OCI-LY1 (cell line): Measurements from ENCODE around the gene LRRC40.
"Not testable (repeated sequence)": the region's sequence is repeated elsewhere in the genome, so short reads cannot be mapped to it uniquely, and the experiment has no call there.

Experiments used
- H2AFZ ChIP-seq: fragments of 200-600 bp; sonication (generic), shearing (Covaris generic); 2 replicates; pipeline ENCODE4 v1.6.0; 2014; ENCODE audit warnings: antibody characterized with exemption, mild to moderate bottlenecking, low read length
- H3F3A ChIP-seq: fragments of 200-600 bp; sonication (generic), shearing (Covaris generic); 2 replicates; pipeline ENCODE4 v1.6.0; 2014; ENCODE audit warnings: mild to moderate bottlenecking, antibody characterized with exemption, low read length, moderate library complexity; ENCODE audit not compliant: insufficient read depth
- H3K27ac ChIP-seq: fragments of 200-600 bp; sonication (generic); 2 replicates; pipeline ENCODE4 v1.5.1; 2014; ENCODE audit warnings: low read length, mixed run types, mild to moderate bottlenecking, low read depth; ENCODE audit not compliant: poor library complexity, severe bottlenecking
- H3K27me3 ChIP-seq: fragments of 200-600 bp; sonication (generic); 2 replicates; pipeline ENCODE4 v1.6.0; 2014; ENCODE audit warnings: antibody characterized with exemption, mild to moderate bottlenecking, low read length, moderate library complexity; ENCODE audit not compliant: insufficient read depth
- H3K36me3 ChIP-seq: fragments of 200-600 bp; sonication (generic); 2 replicates; pipeline ENCODE4 v1.6.1; 2014; ENCODE audit warnings: mild to moderate bottlenecking, antibody characterized with exemption, low read length, moderate library complexity, mixed read lengths; ENCODE audit not compliant: insufficient read depth
- H3K4me1 ChIP-seq: fragments of 200-600 bp; sonication (generic); 2 replicates; pipeline ENCODE4 v1.5.1; 2014; ENCODE audit warnings: mild to moderate bottlenecking, low read length, moderate library complexity; ENCODE audit not compliant: insufficient read depth, severe bottlenecking
- H3K4me2 ChIP-seq: fragments of 200-600 bp; sonication (generic), shearing (Covaris generic); 2 replicates; pipeline ENCODE4 v1.6.1; 2014; ENCODE audit warnings: low read length
- H3K4me3 ChIP-seq: fragments of 200-600 bp; sonication (generic); 2 replicates; pipeline ENCODE4 v1.5.1; 2014; ENCODE audit warnings: low read length, low read depth, mild to moderate bottlenecking, mixed read lengths; ENCODE audit not compliant: poor library complexity, severe bottlenecking
- H3K79me2 ChIP-seq: fragments of 200-600 bp; shearing (Covaris generic); 2 replicates; pipeline ENCODE4 v1.6.1; 2016; ENCODE audit warnings: mixed run types, low read length, mixed read lengths; ENCODE audit not compliant: insufficient read depth
- H3K9ac ChIP-seq: fragments of 200-600 bp; sonication (generic), shearing (Covaris generic); 2 replicates; pipeline ENCODE4 v1.6.1; 2014; ENCODE audit warnings: mild to moderate bottlenecking, low read length, mixed read lengths
- H3K9me2 ChIP-seq: fragments of 200-600 bp; sonication (generic), shearing (Covaris generic); 2 replicates; pipeline ENCODE4 v1.6.1; 2014; ENCODE audit warnings: low read depth, mild to moderate bottlenecking, low read length, mixed read lengths
- H3K9me3 ChIP-seq: fragments of 200-600 bp; shearing (Covaris generic); 2 replicates; pipeline ENCODE4 v1.6.1; 2014; ENCODE audit warnings: low read length, mixed read lengths
- H4K20me1 ChIP-seq: fragments of 200-600 bp; sonication (generic), shearing (Covaris generic); 2 replicates; pipeline ENCODE4 v1.6.0; 2016; ENCODE audit warnings: mild to moderate bottlenecking, low read length; ENCODE audit not compliant: insufficient read depth
- EZH2 ChIP-seq: fragments of 200-600 bp; sonication (generic), shearing (Covaris generic); IDR thresholded peaks from 2 replicates; pipeline ENCODE4 v1.8.0; 2017; ENCODE audit warnings: borderline replicate concordance, mixed run types, mild to moderate bottlenecking, antibody characterized with exemption, low read length, moderate library complexity, mixed read lengths
- TF ChIP-seq, protein P1 (sequence below): fragments of 200-600 bp; sonication (generic), shearing (Covaris generic); IDR thresholded peaks from 2 replicates; pipeline ENCODE4 v1.5.1; 2017; ENCODE audit warnings: mild to moderate bottlenecking, antibody characterized with exemption, low read length, moderate library complexity, mixed read lengths

Gene LRRC40

GRCh38 chr1:70195342-70195741, 10.0 kb downstream of the LRRC40 start:
- no peaks in the 10 kb centered on the region for H3F3A ChIP-seq
- no peaks in the 10 kb centered on the region for H3K4me1 ChIP-seq
- no peak overlapping the region for H2AFZ ChIP-seq
- H3K27me3 ChIP-seq: no peaks in the 10 kb centered on the region
- H3K9ac ChIP-seq: no peak overlapping the region
- no peaks in the 10 kb centered on the region for H3K9me2 ChIP-seq
- H3K4me3 ChIP-seq: no peak overlapping the region
- no peaks in the 10 kb centered on the region for H3K36me3 ChIP-seq
- H3K79me2 ChIP-seq: peaks cover 83% of the 10 kb centered on the region
- H3K9me3 ChIP-seq: no peaks in the 10 kb centered on the region
- H3K4me2 ChIP-seq: no peak overlapping the region
- no peak for TF ChIP-seq EZH2
- TF ChIP-seq, protein P1, sequence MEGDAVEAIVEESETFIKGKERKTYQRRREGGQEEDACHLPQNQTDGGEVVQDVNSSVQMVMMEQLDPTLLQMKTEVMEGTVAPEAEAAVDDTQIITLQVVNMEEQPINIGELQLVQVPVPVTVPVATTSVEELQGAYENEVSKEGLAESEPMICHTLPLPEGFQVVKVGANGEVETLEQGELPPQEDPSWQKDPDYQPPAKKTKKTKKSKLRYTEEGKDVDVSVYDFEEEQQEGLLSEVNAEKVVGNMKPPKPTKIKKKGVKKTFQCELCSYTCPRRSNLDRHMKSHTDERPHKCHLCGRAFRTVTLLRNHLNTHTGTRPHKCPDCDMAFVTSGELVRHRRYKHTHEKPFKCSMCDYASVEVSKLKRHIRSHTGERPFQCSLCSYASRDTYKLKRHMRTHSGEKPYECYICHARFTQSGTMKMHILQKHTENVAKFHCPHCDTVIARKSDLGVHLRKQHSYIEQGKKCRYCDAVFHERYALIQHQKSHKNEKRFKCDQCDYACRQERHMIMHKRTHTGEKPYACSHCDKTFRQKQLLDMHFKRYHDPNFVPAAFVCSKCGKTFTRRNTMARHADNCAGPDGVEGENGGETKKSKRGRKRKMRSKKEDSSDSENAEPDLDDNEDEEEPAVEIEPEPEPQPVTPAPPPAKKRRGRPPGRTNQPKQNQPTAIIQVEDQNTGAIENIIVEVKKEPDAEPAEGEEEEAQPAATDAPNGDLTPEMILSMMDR: no peak
- no peaks in the 10 kb centered on the region for H4K20me1 ChIP-seq
- H3K27ac ChIP-seq: no peak overlapping the region

- Histone ChIP-seq H3K79me2 (peaks cover 76% of the 10 kb centered on the region), H4K20me1 (no peaks in the 10 kb centered on the region)
- TF ChIP-seq, protein P1: no peak
- no peak for TF ChIP-seq EZH2
Observed at GRCh38 chr1:70194601-70195000, 10.8 kb downstream of the LRRC40 start.

GRCh38 chr1:70192446-70192845, 12.9 kb downstream of the LRRC40 start:
- not testable (repeated sequence) for H3F3A ChIP-seq, H3K27ac ChIP-seq, H3K9me2 ChIP-seq, H3K36me3 ChIP-seq, H2AFZ ChIP-seq, H3K9ac ChIP-seq, H3K4me1 ChIP-seq, H3K4me3 ChIP-seq, H3K9me3 ChIP-seq, H3K4me2 ChIP-seq, H4K20me1 ChIP-seq, H3K27me3 ChIP-seq
- H3K79me2 ChIP-seq: peaks cover 60% of the 10 kb centered on the region

More at GRCh38 chr1:70194601-70195000, 10.8 kb downstream of the LRRC40 start:
- Histone ChIP-seq H3F3A (no peaks in the 10 kb centered on the region), H3K36me3 (no peaks in the 10 kb centered on the region), H3K27ac (no peak overlapping the region), H3K9me3 (no peaks in the 10 kb centered on the region), H3K27me3 (no peaks in the 10 kb centered on the region), H3K4me3 (no peak overlapping the region), H2AFZ (no peak overlapping the region), H3K9me2 (no peaks in the 10 kb centered on the region), H3K4me2 (no peak overlapping the region), H3K4me1 (no peaks in the 10 kb centered on the region), H3K9ac (no peak overlapping the region)

DNA sequence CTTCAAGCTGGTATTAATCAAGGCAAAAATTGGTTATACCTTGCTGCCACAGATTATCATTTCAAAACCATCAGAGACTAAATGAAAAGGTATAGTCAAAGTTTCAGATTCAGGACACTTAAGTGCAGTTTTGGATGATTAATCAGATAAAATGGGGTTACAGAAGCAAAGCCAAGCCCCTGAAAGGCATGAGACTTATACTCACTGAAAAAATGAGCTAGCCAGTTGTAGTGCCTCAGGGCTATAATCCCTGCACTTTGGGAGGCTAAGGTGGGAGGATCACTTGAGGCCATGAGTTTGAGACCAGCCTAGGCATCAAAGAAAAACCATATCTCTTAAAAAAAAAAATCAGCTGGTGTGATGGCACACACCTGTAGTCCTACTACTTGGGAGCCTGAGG, 15.2 kb downstream of the LRRC40 start:
- TF ChIP-seq, protein P1: no peak
- TF ChIP-seq EZH2: no peak
- Histone ChIP-seq H3K4me1 (no peaks in the 10 kb centered on the region), H3K4me3 (no peak overlapping the region), H3K9ac (no peak overlapping the region), H2AFZ (no peak overlapping the region), H3K79me2 (peaks cover 44% of the 10 kb centered on the region), H4K20me1 (no peaks in the 10 kb centered on the region), H3K27me3 (no peaks in the 10 kb centered on the region), H3K9me3 (no peaks in the 10 kb centered on the region), H3F3A (no peaks in the 10 kb centered on the region), H3K27ac (no peak overlapping the region), H3K9me2 (no peaks in the 10 kb centered on the region), H3K4me2 (no peak overlapping the region), H3K36me3 (no peaks in the 10 kb centered on the region; the same call in 1 of the 2 replicates)
